ENCODE measurements around the gene RAB7A. TPM values are rescaled to one million over a fixed set of nuclear protein-coding genes. Genes with fewer than 3 reads are reported as not detected.
"Not testable (repeated sequence)": the region's sequence is repeated elsewhere in the genome, so short reads cannot be mapped to it uniquely, and the experiment has no call there.

RAB7A gene
- total RNA-seq, 1 donor from 2014 or later, result 215 TPM

GRCh38 chr3:128709038-128709437, 16.9 kb upstream of the RAB7A start:
- intact Hi-C loops (cut with DNase I), result no loop called here
- DNase-seq (ENCODE audit: low spot score), result no peak

GRCh38 chr3:128709506-128710210, 16.3 kb upstream of the RAB7A start:
- intact Hi-C loops (cut with DNase I), result no loop called here
- no peak for DNase-seq (ENCODE audit: low spot score)

GRCh38 chr3:128710816-128711433, 15.1 kb upstream of the RAB7A start:
- DNase-seq (ENCODE audit: low spot score), result no peak
- intact Hi-C loops (cut with DNase I), result no loop called here

DNA sequence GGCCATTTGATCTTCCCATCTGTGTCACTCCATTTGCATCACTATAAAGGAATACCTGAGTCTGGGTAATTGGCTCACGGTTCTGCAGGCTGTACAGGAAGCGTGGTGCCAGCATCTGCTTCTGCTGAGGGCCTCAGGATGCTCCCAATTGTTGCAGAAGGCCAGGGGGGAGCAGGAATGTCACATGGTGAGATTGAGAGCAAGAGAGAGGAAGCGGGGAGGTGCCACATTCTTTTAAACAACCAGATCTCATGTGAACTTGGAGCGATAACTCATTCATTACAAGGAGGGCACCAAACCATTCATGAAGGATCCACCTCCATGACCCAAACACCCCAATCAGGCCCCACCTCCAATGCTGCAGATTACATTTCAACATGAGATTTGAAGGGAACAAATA, 13.1 kb upstream of the RAB7A start:
- intact Hi-C loops (cut with DNase I), result no loop called here
- DNase-seq (ENCODE audit: low spot score), result no peak

- intact Hi-C loops (cut with DNase I), result no loop called here
- DNase-seq (ENCODE audit: low spot score), result peak; percentile 79
These were observed 11.0 kb upstream of the RAB7A start for GRCh38 chr3:128714887-128715491.

- intact Hi-C loops (cut with DNase I); DNase-seq (ENCODE audit: low spot score): not testable (repeated sequence)
These were observed 7.1 kb upstream of the RAB7A start for GRCh38 chr3:128718892-128719291.

DNA sequence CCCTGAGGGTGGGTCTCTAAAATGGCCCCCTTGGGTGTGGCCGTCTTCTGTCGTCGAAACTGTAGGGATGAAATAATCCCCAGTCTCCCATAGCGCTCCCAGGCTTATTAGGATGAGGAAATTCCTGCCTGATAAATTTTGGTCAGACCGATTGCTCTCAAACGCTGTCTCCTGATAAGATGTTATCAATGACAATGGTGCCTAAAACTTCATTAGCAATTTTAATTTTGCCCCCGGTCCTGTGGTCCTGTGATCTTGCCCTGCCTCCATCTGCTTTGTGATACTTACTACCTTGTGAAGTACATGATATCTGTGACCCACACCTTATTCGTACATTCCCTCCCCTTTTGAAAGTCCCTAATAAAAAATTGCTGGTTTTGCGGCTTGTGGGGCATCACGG, 5.1 kb upstream of the RAB7A start:
- intact Hi-C loops (cut with DNase I), result no loop called here
- no peak for DNase-seq (ENCODE audit: low spot score)

- intact Hi-C loops (cut with DNase I), result no loop called here
- no peak for DNase-seq (ENCODE audit: low spot score)
These were observed 2.5 kb upstream of the RAB7A start for GRCh38 chr3:128723477-128723876.

- intact Hi-C loops (cut with DNase I), result loop anchor here (1.0 to 5.0 kb wide), 3 partner anchors 44 to 69 kb away; no protein-coding TSS in a partner anchor
- DNase-seq (ENCODE audit: low spot score), result no peak
These were observed 398 bp upstream of the RAB7A start for GRCh38 chr3:128725547-128726022.

DNA sequence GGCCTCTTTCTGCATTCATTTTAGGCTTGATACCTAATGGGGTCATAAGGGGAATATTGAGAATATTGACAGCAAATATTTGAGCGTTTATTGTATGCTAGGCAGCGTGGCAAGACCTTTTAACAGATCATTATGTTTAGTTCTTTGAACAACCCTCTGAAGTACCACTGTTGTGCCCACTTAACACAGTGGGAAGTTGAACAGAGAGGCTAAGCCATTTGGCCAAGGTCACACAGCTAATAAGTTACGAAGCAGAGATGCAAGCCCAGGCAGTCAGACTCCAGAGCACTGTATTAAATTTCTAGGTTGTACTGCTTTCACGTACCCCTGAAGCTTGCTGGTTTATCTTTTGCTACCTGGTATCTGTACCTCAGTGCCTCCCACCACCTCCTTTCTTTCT, 1.1 kb downstream of the RAB7A start:
- no peak for DNase-seq (ENCODE audit: low spot score)
- intact Hi-C loops (cut with DNase I), result loop anchor here (2.0 to 5.0 kb wide), 2 partner anchors 55 to 68 kb away; no protein-coding TSS in a partner anchor

- intact Hi-C loops (cut with DNase I), result loop anchor here (2.0 to 5.0 kb wide), 2 partner anchors 55 to 67 kb away; no protein-coding TSS in a partner anchor
- DNase-seq (ENCODE audit: low spot score), result no peak
These were observed 1.5 kb downstream of the RAB7A start for GRCh38 chr3:128727485-128727884.

- DNase-seq (ENCODE audit: low spot score), result no peak
- intact Hi-C loops (cut with DNase I), result loop anchor here (2.0 to 5.0 kb wide), 2 partner anchors 54 to 67 kb away; no protein-coding TSS in a partner anchor
These were observed 2.0 kb downstream of the RAB7A start for GRCh38 chr3:128727996-128728395.

- intact Hi-C loops (cut with DNase I), result loop anchor here (5.0 kb wide), 1 partner anchor 54 kb away; no protein-coding TSS in a partner anchor
These were observed 2.5 kb downstream of the RAB7A start for GRCh38 chr3:128728521-128728920.

GRCh38 chr3:128730471-128730870, 4.5 kb downstream of the RAB7A start:
- DNase-seq (ENCODE audit: low spot score), result no peak
- intact Hi-C loops (cut with DNase I), result no loop called here

More at GRCh38 chr3:128728521-128728920, 2.5 kb downstream of the RAB7A start:
- DNase-seq (ENCODE audit: low spot score), result not testable (repeated sequence)

DNA sequence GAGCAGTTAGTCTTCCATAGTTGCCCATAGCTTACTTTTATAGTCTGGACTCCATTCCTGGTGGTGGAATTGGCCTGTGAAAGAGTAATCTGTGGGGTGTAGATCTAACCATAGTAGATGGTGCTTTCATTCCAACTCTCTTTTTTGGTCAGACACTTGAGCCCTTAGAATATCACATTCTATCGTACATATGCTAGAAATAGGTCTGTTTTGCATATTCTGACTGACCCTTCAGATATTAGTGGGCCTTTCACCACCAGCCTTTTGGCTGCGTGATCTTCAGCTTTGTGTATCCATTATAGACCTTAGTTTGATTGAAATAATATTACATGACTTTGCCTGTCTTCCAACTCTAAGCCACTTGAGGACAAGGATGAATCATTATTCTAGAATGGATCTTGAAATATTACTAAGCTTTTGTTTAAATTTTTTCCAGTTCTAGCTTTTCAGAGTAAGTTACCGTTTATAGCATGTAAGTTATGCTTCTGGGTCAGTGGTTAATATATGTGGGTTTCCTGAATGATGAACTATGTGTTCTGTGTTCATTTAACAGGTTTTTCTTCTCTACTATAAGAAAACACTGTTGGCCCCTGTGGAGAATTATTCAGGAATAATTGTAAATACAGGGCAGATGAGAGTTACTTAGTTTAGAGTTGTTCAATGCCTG, 8.7 kb downstream of the RAB7A start:
- intact Hi-C loops (cut with DNase I), result no loop called here
- no peak for DNase-seq (ENCODE audit: low spot score)

DNA sequence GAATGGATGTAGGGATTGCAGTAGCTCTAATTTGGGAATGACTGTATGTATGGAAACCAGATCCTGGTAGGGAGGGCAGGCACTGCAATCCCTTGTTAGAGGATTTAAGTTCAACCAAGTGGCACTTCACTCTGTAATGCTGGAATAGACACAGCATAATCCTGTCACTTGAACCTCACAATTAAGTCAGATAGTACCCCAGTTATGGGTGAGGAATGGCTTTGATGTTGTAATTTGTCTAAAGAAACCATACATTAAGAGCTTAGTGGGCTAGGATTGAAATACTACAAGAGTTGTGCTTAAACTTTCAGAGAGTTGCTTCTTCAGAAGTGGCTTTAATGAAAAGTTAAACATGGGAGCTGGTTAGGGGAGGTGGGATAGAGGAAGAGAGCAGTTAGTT, 9.3 kb downstream of the RAB7A start:
- intact Hi-C loops (cut with DNase I), result no loop called here
- DNase-seq (ENCODE audit: low spot score), result no peak

- intact Hi-C loops (cut with DNase I), result no loop called here
These were observed 9.9 kb downstream of the RAB7A start for GRCh38 chr3:128735884-128736283.

DNA sequence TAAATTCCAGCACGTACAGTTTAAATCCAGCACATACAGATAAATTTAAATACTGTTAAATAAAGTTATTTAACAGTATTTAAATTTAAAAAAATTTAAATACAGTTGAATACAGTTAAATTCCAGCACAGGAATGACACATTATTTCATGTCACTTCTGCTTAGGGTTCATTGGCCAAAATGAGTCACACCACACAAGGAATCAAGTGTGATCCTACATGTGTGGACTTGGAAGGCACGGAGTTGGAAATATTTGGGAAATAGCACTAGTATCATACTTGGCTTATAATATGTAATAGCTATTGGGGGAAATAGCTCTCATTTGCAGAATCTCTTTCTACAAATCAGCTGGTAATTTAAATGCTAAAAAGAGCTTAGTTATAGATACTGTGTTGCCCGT, 10.6 kb downstream of the RAB7A start:
- DNase-seq (ENCODE audit: low spot score), result no peak
- intact Hi-C loops (cut with DNase I), result no loop called here

More at GRCh38 chr3:128735884-128736283, 9.9 kb downstream of the RAB7A start:
- DNase-seq (ENCODE audit: low spot score), result no peak

DNA sequence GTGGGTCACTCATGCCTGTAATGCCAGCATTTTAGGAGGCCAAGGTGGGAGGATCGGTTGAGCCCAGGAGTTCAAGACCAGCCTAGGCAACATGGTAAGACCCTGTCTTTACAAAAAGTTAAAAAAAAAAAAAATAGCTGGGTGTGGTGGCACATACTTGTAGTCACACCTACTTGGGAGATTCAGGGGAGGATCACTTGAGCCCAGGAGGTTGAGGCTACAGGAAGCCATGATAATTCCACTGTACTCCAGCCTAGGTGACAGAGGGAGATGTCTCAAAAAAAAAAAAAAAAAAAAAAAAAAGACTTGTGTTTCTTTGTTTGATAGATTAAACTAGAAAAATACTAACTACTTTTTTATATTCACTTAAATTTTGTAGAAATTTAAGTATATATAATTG, 14.6 kb downstream of the RAB7A start:
- intact Hi-C loops (cut with DNase I), result no loop called here
- no peak for DNase-seq (ENCODE audit: low spot score)
